ENCODE results near the gene DUSP22. TPM values are rescaled to one million over a fixed set of nuclear protein-coding genes. Genes with fewer than 3 reads are reported as not detected.

The DUSP22 gene
- total and polyA plus RNA-seq, 3 experiments from 2014 or later, result 24.4 to 38.5 (median 25.3) TPM

DNA sequence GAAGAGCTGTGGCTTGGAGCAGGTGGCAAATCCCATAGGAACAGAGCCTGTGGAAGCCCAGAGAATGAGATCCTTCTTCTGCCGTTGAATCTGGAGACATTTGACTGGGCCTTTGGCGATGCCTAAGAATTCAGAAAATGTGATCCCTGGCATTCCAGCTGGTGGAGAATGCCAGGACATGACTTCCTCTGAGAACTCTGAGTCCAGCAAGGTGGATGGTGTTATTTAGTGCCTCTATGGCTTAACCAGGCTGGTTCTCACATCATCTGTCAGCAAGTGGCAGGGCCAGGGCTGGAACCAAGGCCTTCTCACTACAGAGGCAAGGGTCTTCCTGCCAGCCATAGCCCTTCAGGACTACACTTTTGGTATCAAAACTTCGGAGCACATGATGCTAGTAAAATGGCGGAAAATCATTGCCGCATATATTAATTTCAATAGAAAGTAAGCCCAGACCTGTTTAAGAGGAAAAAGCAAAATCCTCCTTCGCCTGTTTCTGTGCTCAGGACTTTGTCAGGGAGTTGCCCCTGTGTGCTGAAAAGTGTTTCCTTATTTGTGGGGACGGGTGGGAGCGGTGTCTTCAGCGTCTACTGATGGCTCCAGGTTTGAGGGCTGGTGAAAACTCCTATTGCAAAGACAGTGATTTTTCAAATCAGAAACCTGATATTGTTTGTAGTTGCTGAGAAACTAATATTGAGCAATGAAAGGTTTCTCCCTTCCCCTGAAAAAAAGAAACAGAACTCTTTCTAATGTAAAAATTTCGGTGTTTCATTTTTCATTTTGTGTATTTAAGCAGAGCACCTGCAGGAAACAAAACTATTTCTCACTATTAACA, 23.9 kb downstream of the DUSP22 start:
- H3K27ac Mint-ChIP-seq, result no peak overlapping the region
- H3K27me3 Mint-ChIP-seq, result no peaks in the 10 kb centered on the region
- H3K27ac ChIP-seq (ENCODE audit: low read depth, low read length), result no peak overlapping the region
- H3K9me3 Mint-ChIP-seq, result peaks cover 0 to 2% (median 0%) of the 10 kb centered on the region in 5 donors
- POLR2A ChIA-PET, result interaction anchor here (0.6 to 0.7 kb wide), 2 partner anchors 19 to 88 kb away, joined by 3 to 4 read pairs; no protein-coding TSS in a partner anchor
- CTCF ChIA-PET, result no interaction called here
- H3K36me3 ChIP-seq (ENCODE audit: insufficient read depth, low read length), result no peaks in the 10 kb centered on the region
- no peaks in the 10 kb centered on the region for H3K27me3 ChIP-seq (ENCODE audit: insufficient read depth, low read length, poor library complexity, severe bottlenecking)
- H3K4me3 Mint-ChIP-seq, result no peak overlapping the region
- H3K4me3 ChIP-seq (ENCODE audit: low read length), result no peak overlapping the region
- DNase-seq, result no peak
- H3K4me1 ChIP-seq (ENCODE audit: insufficient read depth, low read length), result peaks cover 4% of the 10 kb centered on the region
- H3K9me3 ChIP-seq (ENCODE audit: low read length), result no peaks in the 10 kb centered on the region
- H3K36me3 Mint-ChIP-seq, result peaks cover 0 to 17% (median 16%) of the 10 kb centered on the region in 3 donors
- H3K4me1 Mint-ChIP-seq, result peaks cover 28 to 47% (median 35%) of the 10 kb centered on the region in 3 donors

- H3K27me3 ChIP-seq (ENCODE audit: insufficient read depth, low read length, poor library complexity, severe bottlenecking), result no peaks in the 10 kb centered on the region
- Mint-ChIP-seq H3K27me3 (no peaks in the 10 kb centered on the region), H3K27ac (no peak overlapping the region), H3K4me1 (peaks cover 28 to 45% (median 34%) of the 10 kb centered on the region in 3 donors), H3K4me3 (no peak overlapping the region), H3K9me3 (peaks cover 0 to 2% (median 0%) of the 10 kb centered on the region in 5 donors), H3K36me3 (peaks cover 0 to 16% (median 15%) of the 10 kb centered on the region in 3 donors)
- H3K9me3 ChIP-seq (ENCODE audit: low read length), result no peaks in the 10 kb centered on the region
- H3K4me1 ChIP-seq (ENCODE audit: insufficient read depth, low read length), result peaks cover 4% of the 10 kb centered on the region
- no peaks in the 10 kb centered on the region for H3K36me3 ChIP-seq (ENCODE audit: insufficient read depth, low read length)
- no peak overlapping the region for H3K4me3 ChIP-seq (ENCODE audit: low read length)
- DNase-seq, result no peak
- no peak overlapping the region for H3K27ac ChIP-seq (ENCODE audit: low read depth, low read length)
- ChIA-PET CTCF (no interaction called here), POLR2A (interaction anchor here (0.7 kb wide), 1 partner anchor 19 kb away, joined by 3 read pairs; no protein-coding TSS in a partner anchor)
Measured at GRCh38 chr6:316753-317038, 24.4 kb downstream of the DUSP22 start.

DNA sequence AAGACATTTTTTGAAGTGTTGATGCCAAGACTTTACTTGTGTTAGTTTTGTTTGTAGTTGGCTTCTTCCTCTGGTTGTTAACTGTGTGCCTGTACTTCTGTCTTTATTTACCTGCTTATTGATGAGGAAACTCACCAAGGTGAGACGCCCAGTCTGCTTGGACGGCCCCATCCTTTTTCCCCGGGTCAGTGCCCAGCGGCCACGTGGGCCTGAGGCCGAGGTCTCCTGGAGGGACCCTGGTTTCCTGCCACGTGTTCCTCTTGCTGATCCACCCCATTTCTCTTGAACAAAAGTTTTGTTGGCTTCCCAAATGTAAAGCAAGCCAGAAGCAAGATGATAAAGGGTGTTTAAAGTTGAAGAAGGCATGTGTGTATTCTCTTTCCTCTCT, 24.8 kb downstream of the DUSP22 start:
- Histone ChIP-seq H3K4me1 (ENCODE audit: insufficient read depth, low read length) (peaks cover 4% of the 10 kb centered on the region), H3K27ac (ENCODE audit: low read depth, low read length) (no peak overlapping the region), H3K9me3 (ENCODE audit: low read length) (no peaks in the 10 kb centered on the region), H3K27me3 (ENCODE audit: insufficient read depth, low read length, poor library complexity, severe bottlenecking) (no peaks in the 10 kb centered on the region), H3K4me3 (ENCODE audit: low read length) (no peak overlapping the region), H3K36me3 (ENCODE audit: insufficient read depth, low read length) (no peaks in the 10 kb centered on the region)
- H3K9me3 Mint-ChIP-seq, result peaks cover 0 to 2% (median 0%) of the 10 kb centered on the region in 5 donors
- peaks cover 28 to 41% (median 31%) of the 10 kb centered on the region in 3 donors for H3K4me1 Mint-ChIP-seq
- H3K27me3 Mint-ChIP-seq, result no peaks in the 10 kb centered on the region
- no peak for DNase-seq
- POLR2A ChIA-PET, result interaction anchor here (0.7 kb wide), 1 partner anchor 18 kb away, joined by 3 read pairs; no protein-coding TSS in a partner anchor
- CTCF ChIA-PET, result no interaction called here
- H3K4me3 Mint-ChIP-seq, result no peak overlapping the region
- peaks cover 0 to 13% (median 12%) of the 10 kb centered on the region in 3 donors for H3K36me3 Mint-ChIP-seq
- peak overlapping the region in 1 of 8 donors; percentile 12 for H3K27ac Mint-ChIP-seq

DNA sequence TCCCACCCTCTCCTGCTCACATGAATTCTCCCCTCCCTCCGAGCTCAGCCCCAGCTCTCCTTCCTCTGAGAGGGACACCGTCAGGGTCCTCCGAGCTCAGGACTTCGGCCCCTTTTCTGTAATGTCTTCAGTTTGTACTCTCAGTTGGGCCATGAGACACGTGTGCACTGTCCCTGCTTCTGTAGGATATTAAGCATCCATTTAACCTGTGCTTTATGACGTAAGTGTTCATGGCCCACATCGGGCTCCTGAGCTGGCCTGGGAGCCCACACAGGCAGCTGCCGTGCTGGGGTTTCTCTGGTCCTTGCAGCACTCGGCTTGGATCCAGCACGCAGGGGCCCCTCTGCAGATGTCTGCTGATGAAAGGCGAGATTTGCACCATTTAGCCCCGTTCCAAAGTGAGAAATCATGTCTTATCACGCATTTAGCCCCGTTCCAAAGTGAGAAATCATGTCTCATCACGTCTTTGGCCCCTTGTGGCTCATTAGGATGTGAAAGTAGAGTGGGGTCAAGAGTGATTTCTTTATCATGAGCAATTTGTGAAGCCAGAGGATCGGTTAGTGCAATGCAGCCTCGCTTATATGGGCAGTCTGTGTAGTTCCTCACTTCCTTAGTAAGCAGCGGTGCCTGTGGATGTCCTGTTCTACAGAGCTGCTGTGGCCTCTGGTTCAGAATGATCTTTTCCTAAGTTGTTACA, 25.3 kb downstream of the DUSP22 start:
- no peaks in the 10 kb centered on the region for H3K9me3 ChIP-seq (ENCODE audit: low read length)
- ChIA-PET POLR2A (no interaction called here), CTCF (no interaction called here)
- Mint-ChIP-seq H3K36me3 (peaks cover 0 to 13% (median 12%) of the 10 kb centered on the region in 3 donors), H3K4me3 (no peak overlapping the region), H3K27me3 (no peaks in the 10 kb centered on the region), H3K27ac (peak overlapping the region in 2 of 8 donors; percentile 12 to 26), H3K9me3 (peaks cover 0 to 2% (median 0%) of the 10 kb centered on the region in 5 donors), H3K4me1 (peaks cover 24 to 36% (median 25%) of the 10 kb centered on the region in 3 donors)
- H3K36me3 ChIP-seq (ENCODE audit: insufficient read depth, low read length), result no peaks in the 10 kb centered on the region
- no peak for DNase-seq
- no peaks in the 10 kb centered on the region for H3K27me3 ChIP-seq (ENCODE audit: insufficient read depth, low read length, poor library complexity, severe bottlenecking)
- no peak overlapping the region for H3K27ac ChIP-seq (ENCODE audit: low read depth, low read length)
- no peak overlapping the region for H3K4me3 ChIP-seq (ENCODE audit: low read length)
- peaks cover 4% of the 10 kb centered on the region for H3K4me1 ChIP-seq (ENCODE audit: insufficient read depth, low read length)

GRCh38 chr6:318243-318890, 26.1 kb downstream of the DUSP22 start:
- H3K36me3 ChIP-seq (ENCODE audit: insufficient read depth, low read length), result no peaks in the 10 kb centered on the region
- no peaks in the 10 kb centered on the region for H3K27me3 Mint-ChIP-seq
- ChIA-PET POLR2A (no interaction called here), CTCF (no interaction called here)
- peaks cover 1% of the 10 kb centered on the region for H3K4me1 ChIP-seq (ENCODE audit: insufficient read depth, low read length)
- H3K36me3 Mint-ChIP-seq, result peaks cover 0 to 13% (median 12%) of the 10 kb centered on the region in 3 donors
- no peak overlapping the region for H3K27ac ChIP-seq (ENCODE audit: low read depth, low read length)
- peaks cover 16 to 28% (median 18%) of the 10 kb centered on the region in 3 donors for H3K4me1 Mint-ChIP-seq
- no peaks in the 10 kb centered on the region for H3K9me3 ChIP-seq (ENCODE audit: low read length)
- H3K4me3 Mint-ChIP-seq, result no peak overlapping the region
- peaks cover 0 to 2% (median 0%) of the 10 kb centered on the region in 5 donors for H3K9me3 Mint-ChIP-seq
- no peak overlapping the region for H3K4me3 ChIP-seq (ENCODE audit: low read length)
- H3K27me3 ChIP-seq (ENCODE audit: insufficient read depth, low read length, poor library complexity, severe bottlenecking), result no peaks in the 10 kb centered on the region
- H3K27ac Mint-ChIP-seq, result peak overlapping the region in 2 of 8 donors; percentile 8 to 26
- no peak for DNase-seq

GRCh38 chr6:319177-320131, 27.2 kb downstream of the DUSP22 start:
- no peak overlapping the region for H3K4me3 ChIP-seq (ENCODE audit: low read length)
- peaks cover 0 to 2% (median 0%) of the 10 kb centered on the region in 5 donors for H3K9me3 Mint-ChIP-seq
- H3K4me1 Mint-ChIP-seq, result peaks cover 14 to 26% (median 15%) of the 10 kb centered on the region in 3 donors
- no peaks in the 10 kb centered on the region for H3K4me1 ChIP-seq (ENCODE audit: insufficient read depth, low read length)
- no peak overlapping the region for H3K4me3 Mint-ChIP-seq
- no peaks in the 10 kb centered on the region for H3K27me3 ChIP-seq (ENCODE audit: insufficient read depth, low read length, poor library complexity, severe bottlenecking)
- DNase-seq, result no peak
- peak overlapping the region in 1 of 8 donors; percentile 30 for H3K27ac Mint-ChIP-seq
- no peak overlapping the region for H3K27ac ChIP-seq (ENCODE audit: low read depth, low read length)
- ChIA-PET CTCF (no interaction called here), POLR2A (no interaction called here)
- H3K36me3 Mint-ChIP-seq, result peaks cover 0 to 12% (median 11%) of the 10 kb centered on the region in 3 donors
- H3K9me3 ChIP-seq (ENCODE audit: low read length), result no peaks in the 10 kb centered on the region
- no peaks in the 10 kb centered on the region for H3K36me3 ChIP-seq (ENCODE audit: insufficient read depth, low read length)
- H3K27me3 Mint-ChIP-seq, result no peaks in the 10 kb centered on the region

DNA sequence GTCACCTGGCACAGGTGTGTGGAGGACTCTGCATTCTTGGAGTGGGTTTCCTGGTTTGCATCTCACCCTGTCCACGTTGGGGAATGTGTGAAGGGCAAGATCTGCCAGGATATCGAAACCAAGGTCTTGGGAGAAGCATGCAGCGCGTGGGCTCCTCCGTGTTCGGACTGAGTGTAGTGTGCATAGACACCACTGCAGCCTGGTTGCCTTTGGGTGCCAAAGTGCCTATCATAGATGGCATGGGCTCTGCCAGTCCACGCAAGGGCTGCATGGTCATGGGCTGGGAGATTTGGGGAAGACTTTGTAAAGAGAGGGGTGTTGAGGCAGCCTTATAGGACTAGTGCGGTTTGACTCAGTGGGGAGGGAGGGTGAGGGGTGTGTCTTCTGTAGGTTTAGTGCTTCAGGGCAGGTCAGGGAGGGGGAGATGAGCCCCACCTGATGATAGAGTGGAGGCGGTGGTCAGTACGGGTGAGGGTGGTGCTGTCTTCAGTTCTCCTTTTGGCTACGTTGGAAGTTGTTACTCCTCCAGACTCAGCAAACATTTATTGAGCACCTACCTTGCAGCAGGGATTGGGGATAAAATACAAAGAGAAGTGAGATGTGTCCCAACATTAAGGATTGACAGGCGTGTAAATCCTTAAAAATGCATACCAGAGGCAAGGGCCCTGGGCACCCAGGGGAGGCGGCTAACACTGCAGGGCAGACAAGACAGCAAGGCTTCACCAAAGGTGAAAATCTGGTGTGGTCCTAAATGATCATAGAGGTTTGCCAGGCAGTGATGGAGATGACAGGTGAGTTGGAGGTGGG, 28.3 kb downstream of the DUSP22 start:
- peaks cover 0 to 10% (median 9%) of the 10 kb centered on the region in 3 donors for H3K36me3 Mint-ChIP-seq
- H3K4me3 Mint-ChIP-seq, result no peak overlapping the region
- ChIA-PET CTCF (no interaction called here), POLR2A (no interaction called here)
- H3K4me1 ChIP-seq (ENCODE audit: insufficient read depth, low read length), result no peaks in the 10 kb centered on the region
- no peak for DNase-seq
- H3K4me1 Mint-ChIP-seq, result peaks cover 11 to 24% (median 15%) of the 10 kb centered on the region in 3 donors
- no peaks in the 10 kb centered on the region for H3K27me3 ChIP-seq (ENCODE audit: insufficient read depth, low read length, poor library complexity, severe bottlenecking)
- no peaks in the 10 kb centered on the region for H3K9me3 ChIP-seq (ENCODE audit: low read length)
- H3K4me3 ChIP-seq (ENCODE audit: low read length), result no peak overlapping the region
- H3K36me3 ChIP-seq (ENCODE audit: insufficient read depth, low read length), result no peaks in the 10 kb centered on the region
- no peaks in the 10 kb centered on the region for H3K27me3 Mint-ChIP-seq
- H3K27ac Mint-ChIP-seq, result no peak overlapping the region
- H3K27ac ChIP-seq (ENCODE audit: low read depth, low read length), result no peak overlapping the region
- peaks cover 0 to 2% (median 0%) of the 10 kb centered on the region in 5 donors for H3K9me3 Mint-ChIP-seq
